ENCODE results near the gene TANC1.

The TANC1 gene

DNA sequence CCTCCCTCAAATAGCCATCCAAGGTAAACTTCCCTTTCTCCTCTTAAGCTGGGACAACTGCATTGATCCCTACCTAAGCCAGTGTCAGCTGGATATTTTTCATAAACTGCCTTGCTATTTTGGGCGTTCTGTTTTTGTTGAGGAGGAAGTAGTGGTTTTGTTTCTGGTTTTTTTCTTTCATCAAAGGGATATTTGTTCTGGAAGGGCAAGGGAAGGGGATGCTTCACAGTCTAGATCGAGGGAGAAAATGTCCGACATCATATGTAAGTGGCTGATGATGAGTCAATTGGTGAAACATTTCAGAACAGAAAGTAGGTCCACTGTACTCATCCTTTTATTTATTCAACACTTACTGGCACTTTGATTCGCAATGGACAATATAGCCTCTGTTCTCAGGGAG, 31.0 kb downstream of the TANC1 start:
- Histone ChIP-seq H3K27ac (peak overlapping the region; percentile 68), H3K4me3 (peak overlapping the region; percentile 22; the same call in 1 of the 2 replicates), H3K9ac (no peak overlapping the region; the same call in 1 of the 2 replicates), H3K9me3 (peaks cover 11% of the 10 kb centered on the region), H4K20me1 (no peaks in the 10 kb centered on the region), H3K4me1 (peaks cover 57% of the 10 kb centered on the region), H3K36me3 (no peaks in the 10 kb centered on the region), H3K27me3 (no peaks in the 10 kb centered on the region), H3K4me2 (peak overlapping the region; percentile 80)
- no peak for TF ChIP-seq Cebpa-rat (IDR thresholded peaks at IDR 0.05)

- no peak overlapping the region for H3K4me3 ChIP-seq
- no peak for TF ChIP-seq Cebpa-rat (IDR thresholded peaks at IDR 0.05)
- H3K9ac ChIP-seq: no peak overlapping the region
- H3K4me2 ChIP-seq: peak overlapping the region; percentile 80
- H3K27ac ChIP-seq: peak overlapping the region; percentile 30; the same call in 1 of the 2 replicates
- H3K4me1 ChIP-seq: peaks cover 57% of the 10 kb centered on the region
- no peaks in the 10 kb centered on the region for H4K20me1 ChIP-seq
- peaks cover 17% of the 10 kb centered on the region for H3K9me3 ChIP-seq
- no peaks in the 10 kb centered on the region for H3K27me3 ChIP-seq
- 0 out of 2 replicates have a peak, but pooled peaks cover 3% of the 10 kb centered on the region for H3K36me3 ChIP-seq
Measured at GRCh38 chr2:159000072-159000471, 31.6 kb downstream of the TANC1 start.

DNA sequence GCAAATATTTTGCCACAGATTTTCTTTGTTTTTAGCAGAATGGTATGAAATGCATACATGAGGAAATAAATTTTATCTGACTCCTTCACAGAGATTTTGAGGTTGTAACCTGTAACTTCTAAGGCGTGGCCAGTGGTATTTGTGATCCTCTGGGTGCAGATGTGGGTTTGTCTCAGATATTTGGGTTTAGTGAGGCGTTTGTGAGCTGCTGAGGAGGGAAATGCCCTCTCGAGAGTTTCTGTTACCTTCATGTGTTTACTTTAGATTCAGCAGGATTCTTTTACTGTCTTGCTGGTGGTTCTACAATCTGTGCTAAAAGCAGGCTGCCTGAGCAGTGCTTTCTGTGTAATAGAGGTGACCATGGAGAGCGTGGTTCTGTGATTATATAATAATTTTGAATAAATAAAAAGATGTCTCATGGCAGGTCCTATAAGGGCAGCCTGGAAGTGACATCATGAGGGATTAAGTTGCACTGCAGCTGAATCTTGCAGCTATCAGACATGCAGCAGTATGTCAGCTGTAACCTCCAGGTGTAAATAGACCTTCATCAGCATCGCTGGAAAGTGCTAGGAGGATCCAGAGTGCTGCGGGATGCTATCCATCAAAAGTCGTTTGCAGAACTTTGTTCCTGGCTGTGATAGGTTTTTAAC, 34.1 kb downstream of the TANC1 start:
- Histone ChIP-seq H3K27me3 (no peaks in the 10 kb centered on the region), H4K20me1 (no peaks in the 10 kb centered on the region), H3K36me3 (0 out of 2 replicates have a peak, but pooled peaks cover 6% of the 10 kb centered on the region), H3K4me3 (no peak overlapping the region), H3K4me2 (peak overlapping the region; percentile 10), H3K4me1 (peaks cover 45% of the 10 kb centered on the region), H3K27ac (no peak overlapping the region), H3K9ac (no peak overlapping the region), H3K9me3 (peaks cover 26% of the 10 kb centered on the region)
- no peak for TF ChIP-seq Cebpa-rat (IDR thresholded peaks at IDR 0.05)

DNA sequence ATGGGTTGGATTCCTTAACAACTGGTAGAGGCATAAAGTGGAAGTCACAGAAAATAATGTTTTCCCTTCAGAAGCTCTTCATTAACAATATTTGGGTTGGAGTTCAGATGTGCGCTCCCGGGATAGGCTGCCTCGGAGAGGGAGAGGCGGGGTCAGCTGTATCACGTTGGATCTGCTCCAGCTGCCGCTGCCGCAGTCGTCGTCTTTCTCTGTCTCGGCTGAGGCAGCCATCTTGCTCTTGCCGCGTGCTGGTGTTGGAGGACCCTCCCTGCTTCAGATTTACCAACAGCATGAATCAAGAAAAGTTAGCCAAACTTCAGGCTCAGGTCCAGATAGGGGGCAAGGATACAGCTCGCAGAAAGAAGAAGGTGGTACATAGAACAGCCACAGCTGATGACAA, 35.1 kb downstream of the TANC1 start:
- no peaks in the 10 kb centered on the region for H3K27me3 ChIP-seq
- H3K4me2 ChIP-seq: no peak overlapping the region
- 0 out of 2 replicates have a peak, but pooled peaks cover 6% of the 10 kb centered on the region for H3K36me3 ChIP-seq
- H3K27ac ChIP-seq: no peak overlapping the region
- H3K9ac ChIP-seq: no peak overlapping the region
- H4K20me1 ChIP-seq: no peaks in the 10 kb centered on the region
- TF ChIP-seq Cebpa-rat (IDR thresholded peaks at IDR 0.05): no peak
- H3K4me1 ChIP-seq: peaks cover 35% of the 10 kb centered on the region
- H3K9me3 ChIP-seq: peaks cover 28% of the 10 kb centered on the region
- no peak overlapping the region for H3K4me3 ChIP-seq

DNA sequence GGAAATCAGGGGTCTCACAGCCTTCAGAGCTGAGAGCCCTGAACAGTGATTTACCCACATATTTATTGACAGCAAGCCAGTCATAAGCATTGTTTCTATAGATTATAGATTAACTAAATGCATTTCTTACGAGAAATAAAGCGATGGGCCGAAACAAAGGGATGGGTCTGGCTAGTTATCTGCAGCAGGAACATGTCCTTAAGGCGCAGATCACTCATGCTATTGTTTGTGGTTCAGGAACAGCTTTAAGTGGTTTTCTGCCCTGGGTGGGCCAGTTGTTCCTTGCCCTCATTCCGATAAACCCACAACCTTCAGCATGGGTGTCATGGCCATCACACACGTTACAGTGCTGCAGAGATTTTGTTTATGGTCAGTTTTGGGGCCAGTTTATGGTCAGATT, 36.4 kb downstream of the TANC1 start:
- no peaks in the 10 kb centered on the region for H4K20me1 ChIP-seq
- H3K9me3 ChIP-seq: peaks cover 28% of the 10 kb centered on the region
- H3K27me3 ChIP-seq: no peaks in the 10 kb centered on the region
- H3K4me2 ChIP-seq: no peak overlapping the region
- no peak overlapping the region for H3K9ac ChIP-seq
- no peak overlapping the region for H3K4me3 ChIP-seq
- H3K36me3 ChIP-seq: 0 out of 2 replicates have a peak, but pooled peaks cover 6% of the 10 kb centered on the region
- peaks cover 24% of the 10 kb centered on the region for H3K4me1 ChIP-seq
- TF ChIP-seq Cebpa-rat (IDR thresholded peaks at IDR 0.05): no peak
- no peak overlapping the region for H3K27ac ChIP-seq

- H3K9ac ChIP-seq: no peak overlapping the region
- peak overlapping the region; percentile 22 for H3K4me2 ChIP-seq
- no peaks in the 10 kb centered on the region for H4K20me1 ChIP-seq
- H3K27ac ChIP-seq: no peak overlapping the region
- no peaks in the 10 kb centered on the region for H3K27me3 ChIP-seq
- 0 out of 2 replicates have a peak, but pooled peaks cover 4% of the 10 kb centered on the region for H3K36me3 ChIP-seq
- no peak for TF ChIP-seq Cebpa-rat (IDR thresholded peaks at IDR 0.05)
- peaks cover 14% of the 10 kb centered on the region for H3K4me1 ChIP-seq
- H3K9me3 ChIP-seq: peaks cover 28% of the 10 kb centered on the region
- H3K4me3 ChIP-seq: no peak overlapping the region
Measured at GRCh38 chr2:159009940-159010339, 41.5 kb downstream of the TANC1 start.

DNA sequence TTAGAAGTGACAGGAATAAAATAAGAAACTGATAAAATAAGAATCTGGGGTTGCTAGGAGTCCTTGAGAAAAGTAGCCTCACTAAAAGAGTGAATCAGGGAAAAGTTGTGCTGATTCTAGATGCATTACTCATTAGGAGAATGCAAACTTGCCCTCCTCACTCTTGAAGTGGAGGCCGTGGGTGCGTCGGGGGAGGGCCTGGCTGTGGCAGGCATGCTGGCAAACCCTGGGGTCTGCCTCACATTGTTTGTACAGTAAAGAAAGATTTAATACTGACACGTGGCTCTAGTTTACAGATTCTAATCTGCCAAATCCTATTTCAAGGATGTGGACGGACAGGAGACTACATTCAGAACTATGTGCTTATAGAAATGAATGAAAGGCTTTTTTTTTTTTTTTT, 41.9 kb downstream of the TANC1 start:
- Histone ChIP-seq H3K27me3 (no peaks in the 10 kb centered on the region), H3K27ac (no peak overlapping the region), H3K4me3 (no peak overlapping the region), H3K9ac (no peak overlapping the region), H3K4me2 (peak overlapping the region; percentile 22), H3K9me3 (peaks cover 28% of the 10 kb centered on the region), H3K36me3 (0 out of 2 replicates have a peak, but pooled peaks cover 4% of the 10 kb centered on the region), H3K4me1 (peaks cover 14% of the 10 kb centered on the region), H4K20me1 (no peaks in the 10 kb centered on the region)
- no peak for TF ChIP-seq Cebpa-rat (IDR thresholded peaks at IDR 0.05)

- Histone ChIP-seq H4K20me1 (no peaks in the 10 kb centered on the region), H3K9ac (no peak overlapping the region), H3K4me1 (peaks cover 14% of the 10 kb centered on the region), H3K27me3 (no peaks in the 10 kb centered on the region), H3K4me3 (no peak overlapping the region), H3K4me2 (no peak overlapping the region), H3K27ac (no peak overlapping the region), H3K36me3 (0 out of 2 replicates have a peak, but pooled peaks cover 4% of the 10 kb centered on the region), H3K9me3 (peaks cover 33% of the 10 kb centered on the region)
- no peak for TF ChIP-seq Cebpa-rat (IDR thresholded peaks at IDR 0.05)
Measured at GRCh38 chr2:159010963-159011362, 42.5 kb downstream of the TANC1 start.

DNA sequence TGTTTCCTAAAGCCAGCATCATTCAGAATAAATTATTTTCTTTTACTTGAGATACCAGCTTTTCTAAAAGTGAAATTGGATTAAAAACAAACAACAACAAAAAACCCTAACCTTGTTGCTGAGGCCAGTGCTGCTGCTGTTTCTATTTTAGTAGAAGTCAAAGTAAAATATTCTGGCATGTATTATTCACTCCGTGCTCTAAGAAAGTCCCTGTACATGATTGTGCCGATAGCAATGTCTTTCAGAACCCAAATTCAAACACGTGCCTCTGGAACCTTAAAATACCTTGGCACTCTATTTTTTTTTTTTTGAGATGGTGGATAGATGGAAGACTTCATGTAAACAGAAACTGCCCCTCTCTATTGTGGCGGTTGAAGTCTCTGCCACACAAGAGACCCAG, 43.7 kb downstream of the TANC1 start:
- Histone ChIP-seq H4K20me1 (no peaks in the 10 kb centered on the region), H3K4me1 (peaks cover 14% of the 10 kb centered on the region), H3K27me3 (no peaks in the 10 kb centered on the region), H3K4me2 (no peak overlapping the region), H3K4me3 (no peak overlapping the region), H3K36me3 (0 out of 2 replicates have a peak, but pooled peaks cover 4% of the 10 kb centered on the region), H3K9ac (no peak overlapping the region), H3K27ac (no peak overlapping the region), H3K9me3 (peaks cover 43% of the 10 kb centered on the region)
- TF ChIP-seq Cebpa-rat (IDR thresholded peaks at IDR 0.05): no peak

GRCh38 chr2:159013103-159013502, 44.7 kb downstream of the TANC1 start:
- Histone ChIP-seq H3K4me1 (peaks cover 14% of the 10 kb centered on the region), H3K27ac (no peak overlapping the region), H3K36me3 (0 out of 2 replicates have a peak, but pooled peaks cover 4% of the 10 kb centered on the region), H3K4me2 (no peak overlapping the region), H4K20me1 (no peaks in the 10 kb centered on the region), H3K9me3 (peaks cover 43% of the 10 kb centered on the region), H3K4me3 (no peak overlapping the region), H3K27me3 (no peaks in the 10 kb centered on the region), H3K9ac (no peak overlapping the region)
- no peak for TF ChIP-seq Cebpa-rat (IDR thresholded peaks at IDR 0.05)

Measured in BLaER1 (cell line).